B cell (primary cell): ENCODE data around the gene APH1B. TPM values are rescaled to one million over a fixed set of nuclear protein-coding genes. Genes with fewer than 3 reads are reported as not detected.

ENCODE experiments used
- ATAC-seq: fragments of 200-7000 bp; cut with Tn5 transposase; one replicate; pipeline ENCODE4 v1.10.0; 2021; ENCODE audit warnings: low read depth, mild to moderate bottlenecking, moderate number of reproducible peaks, moderate library complexity
- CTCF ChIA-PET: fragments of 350-600 bp; sonication (Branson Sonifier 250); formaldehyde crosslinking; loops from one replicate; lab custom pipeline; 2021; ENCODE audit warnings: antibody characterized with exemption, inconsistent platforms; lab: Charles Lee
- POLR2A ChIA-PET: fragments of 350-600 bp; sonication (Branson Sonifier 250); formaldehyde crosslinking; loops from one replicate; lab custom pipeline; 2021; ENCODE audit warnings: antibody characterized with exemption; lab: Charles Lee
- DNase-seq: peaks from one replicate; pipeline ENCODE4 v3.0.0; 2013
- H2AFZ ChIP-seq: 2 replicates; pipeline ENCODE4 v1.6.1; 2012; ENCODE audit warnings: mild to moderate bottlenecking, low read depth, low read length; ENCODE audit not compliant: insufficient read depth, poor library complexity, severe bottlenecking
- H3K27ac ChIP-seq, 2 donors: 1 replicate in 1 of 2; 2 replicates in 1 of 2; pipeline ENCODE4 v1.5.1; 2012 to 2013; ENCODE audit warnings: low read length in 2 of 2, mild to moderate bottlenecking in 2 of 2, moderate library complexity in 1 of 2
- H3K27me3 ChIP-seq, 4 experiments: fragments of 200-600 bp in 1 of 4; sonication (generic) in 1 of 4; replicated peaks in 1 of 4; 1 replicate in 2 of 4; 2 replicates in 2 of 4; pipeline versions ENCODE4 v1.6.1 to v1.7.0; 2013 to 2016; ENCODE audit warnings: low read length in 3 of 4, mild to moderate bottlenecking in 2 of 4, mixed read lengths in 1 of 4, moderate library complexity in 1 of 4; ENCODE audit not compliant: insufficient read depth in 4 of 4, control insufficient read depth in 3 of 4; ENCODE audit errors: control extremely low read depth in 1 of 4
- H3K36me3 ChIP-seq, 2 experiments: replicated peaks in 1 of 2; 1 replicate in 1 of 2; 2 replicates in 1 of 2; pipeline versions ENCODE4 v1.6.1 to v1.7.1; 2013; ENCODE audit warnings: low read length in 1 of 2; ENCODE audit not compliant: insufficient read depth in 2 of 2, control insufficient read depth in 1 of 2; ENCODE audit errors: control extremely low read depth in 1 of 2, extremely low read depth in 1 of 2
- H3K4me1 ChIP-seq, 2 donors: fragments of 200-600 bp in 1 of 2; sonication (generic) in 1 of 2; 1 replicate in 1 of 2; 2 replicates in 1 of 2; pipeline versions ENCODE4 v1.5.1 to v1.6.1; 2013 to 2017; ENCODE audit warnings: low read length in 2 of 2; ENCODE audit not compliant: control insufficient read depth in 2 of 2, insufficient read depth in 2 of 2
- H3K4me2 ChIP-seq: replicated peaks from 2 replicates; pipeline ENCODE3; 2012; ENCODE audit warnings: mild to moderate bottlenecking, low read depth, low read length; ENCODE audit not compliant: poor library complexity, severe bottlenecking
- H3K4me3 ChIP-seq, 5 experiments: fragments of 200-600 bp in 1 of 5; sonication (generic) in 1 of 5; 1 replicate in 3 of 5; 2 replicates in 2 of 5; pipeline versions ENCODE4 v1.5.1 to v1.7.0; 2011 to 2016; ENCODE audit warnings: low read length in 4 of 5, mild to moderate bottlenecking in 4 of 5, low read depth in 2 of 5, control low read depth in 1 of 5, moderate library complexity in 1 of 5; ENCODE audit not compliant: insufficient read depth in 1 of 5; ENCODE audit errors: control extremely low read depth in 1 of 5, extremely low read depth in 1 of 5
- H3K79me2 ChIP-seq: fragments of 200-600 bp; sonication (generic); one replicate; pipeline ENCODE4 v1.6.0; 2016; ENCODE audit warnings: low read length; ENCODE audit not compliant: control insufficient read depth, insufficient read depth
- H3K9ac ChIP-seq: fragments of 200-600 bp; sonication (generic); 2 replicates; pipeline ENCODE4 v1.6.1; 2017; ENCODE audit warnings: mild to moderate bottlenecking, low read length, moderate library complexity
- H3K9me3 ChIP-seq, 3 donors: one replicate each; pipeline versions ENCODE4 v1.6.1 to v1.7.1; 2013; ENCODE audit warnings: low read length in 2 of 3; ENCODE audit not compliant: control insufficient read depth in 2 of 3, insufficient read depth in 1 of 3; ENCODE audit errors: control extremely low read depth in 1 of 3
- H4K20me1 ChIP-seq: 2 replicates; pipeline ENCODE4 v1.6.0; 2012; ENCODE audit warnings: mild to moderate bottlenecking, low read length; ENCODE audit not compliant: insufficient read depth, control insufficient read depth, poor library complexity, severe bottlenecking
- H3K27ac Mint-ChIP-seq: one replicate; pipeline ENCODE4 v1.8.0; 2021; ENCODE audit warnings: mixed read lengths
- H3K27me3 Mint-ChIP-seq: one replicate; pipeline ENCODE4 v1.8.0; 2021; ENCODE audit warnings: mixed read lengths
- H3K4me1 Mint-ChIP-seq: one replicate; pipeline ENCODE4 v1.8.0; 2021; ENCODE audit warnings: mixed read lengths
- H3K4me3 Mint-ChIP-seq: one replicate; pipeline ENCODE4 v1.8.0; 2021; ENCODE audit warnings: mixed read lengths
- H3K9me3 Mint-ChIP-seq: one replicate; pipeline ENCODE4 v1.8.0; 2022; ENCODE audit warnings: mixed read lengths; ENCODE audit not compliant: insufficient read depth
- CTCF ChIP-seq: fragments of 200-600 bp; IDR thresholded peaks from one replicate; pipeline ENCODE4 v1.8.0; 2022; ENCODE audit warnings: antibody characterized with exemption, mild to moderate bottlenecking
- EZH2 ChIP-seq: IDR thresholded peaks from 2 replicates; pipeline ENCODE4 v1.6.1; 2012; ENCODE audit warnings: borderline replicate concordance, low read depth, mild to moderate bottlenecking, moderate library complexity, low read length; ENCODE audit not compliant: insufficient read depth, poor library complexity, severe bottlenecking
- WGBS: methylation state at CpG from one replicate; pipeline ENCODE4 v1.1.5; 2013; ENCODE audit warnings: missing lambda C conversion rate; ENCODE audit not compliant: insufficient coverage; 5-methylcytosine and 5-hydroxymethylcytosine counted together
- intact Hi-C: fragments of 100-400 bp; cut with micrococcal nuclease; formaldehyde crosslinking; loops from one replicate; pipeline ENCODE4 v1.10.0; 2022
- polyA plus RNA-seq: library from polyadenylated mRNA; depleted of rRNA; stranded (reverse); fragments of >200 nt; gene quantifications from 2 replicates; pipeline ENCODE4 v1.2.3, GENCODE V29; 2012
- total RNA-seq, 2 donors: library from RNA; stranded (reverse); fragments of 120-200 nt in 1 of 2; gene quantifications; 1 replicate in 1 of 2; 2 replicates in 1 of 2; pipeline versions ENCODE4 v1.2.3 to v1.2.4, GENCODE V29; 2013 to 2022

APH1B gene
- total and polyA plus RNA-seq, 2 donors (not counting 1 experiment from before 2014, with no cell fraction given): 7.6 to 45.2 TPM

GRCh38 chr15:63308947-63309346 is 31.5 kb downstream of the APH1B start:
- CTCF ChIA-PET: no interaction called here
- no peak for DNase-seq
- H3K9ac ChIP-seq: no peak overlapping the region
- no peak overlapping the region for H2AFZ ChIP-seq
- intact Hi-C loops: no loop called here
- H3K9me3 ChIP-seq: no peaks in the 10 kb centered on the region
- Mint-ChIP-seq H3K4me1 (no peaks in the 10 kb centered on the region), H3K27ac (no peak overlapping the region), H3K9me3 (no peaks in the 10 kb centered on the region), H3K27me3 (no peaks in the 10 kb centered on the region), H3K4me3 (no peak overlapping the region)
- H3K4me1 ChIP-seq: no peaks in the 10 kb centered on the region
- no peak overlapping the region for H3K4me2 ChIP-seq
- TF ChIP-seq EZH2 (no peak), CTCF (no peak)
- WGBS: no CpG with 5 or more reads among the region's 2 CpGs
- no peak overlapping the region for H3K4me3 ChIP-seq
- no peak overlapping the region for H3K27ac ChIP-seq
- peaks cover 0 to 23% of the 10 kb centered on the region in 2 experiments for H3K36me3 ChIP-seq
- no peaks in the 10 kb centered on the region for H4K20me1 ChIP-seq
- POLR2A ChIA-PET: no interaction called here
- H3K79me2 ChIP-seq: no peaks in the 10 kb centered on the region
- no peak for ATAC-seq
- no peaks in the 10 kb centered on the region for H3K27me3 ChIP-seq

- no peak overlapping the region for H3K9ac ChIP-seq
- no peak overlapping the region for H3K4me2 ChIP-seq
- Mint-ChIP-seq H3K4me3 (no peak overlapping the region), H3K27ac (no peak overlapping the region), H3K27me3 (no peaks in the 10 kb centered on the region), H3K9me3 (no peaks in the 10 kb centered on the region), H3K4me1 (no peaks in the 10 kb centered on the region)
- no peaks in the 10 kb centered on the region for H3K9me3 ChIP-seq
- intact Hi-C loops: no loop called here
- H3K27me3 ChIP-seq: no peaks in the 10 kb centered on the region
- no peak for TF ChIP-seq CTCF
- no peak for TF ChIP-seq EZH2
- DNase-seq: no peak
- no peaks in the 10 kb centered on the region for H4K20me1 ChIP-seq
- 100% methylated on average over 2 of the region's 3 CpGs for WGBS
- no peak overlapping the region for H3K4me3 ChIP-seq
- CTCF ChIA-PET: interaction anchor here (1.2 to 1.3 kb wide), 2 partner anchors 19 to 21 kb away, joined by 3 to 4 read pairs; no protein-coding TSS in a partner anchor
- H3K4me1 ChIP-seq: no peaks in the 10 kb centered on the region
- POLR2A ChIA-PET: no interaction called here
- H3K27ac ChIP-seq: no peak overlapping the region
- peaks cover 0 to 13% of the 10 kb centered on the region in 2 experiments for H3K36me3 ChIP-seq
- H3K79me2 ChIP-seq: no peaks in the 10 kb centered on the region
- ATAC-seq: no peak
- no peak overlapping the region for H2AFZ ChIP-seq
These were observed 33.2 kb downstream of the APH1B start for GRCh38 chr15:63310646-63311045.
